ENCODE data around the gene MLF2. TPM values are rescaled to one million over a fixed set of nuclear protein-coding genes. Genes with fewer than 3 reads are reported as not detected.

Gene MLF2
- total and polyA plus RNA-seq, 9 of the 15 experiments (the other 6 are each of a cell fraction or from before 2014, with no cell fraction given) = 11.4 to 190 (median 139) TPM

- POLR2A ChIA-PET = interaction anchor here (0.7 to 2.4 kb wide), 7 partner anchors 9 to 118 kb away, joined by 3 to 10 read pairs (median 5); partner anchors contain the start of gene ZNF384
- H4K20me1 ChIP-seq (replicated peaks; ENCODE audit: control insufficient read depth, insufficient read depth, low read length) = peaks cover 5% of the 10 kb centered on the region; the same call in 1 of the 2 replicates
- H3K36me3 ChIP-seq (ENCODE audit: control insufficient read depth, insufficient read depth, low read length) = peaks cover 27% of the 10 kb centered on the region; the same call in 2 of the 3 replicates
- H3K4me1 ChIP-seq (replicated peaks in 1 of 2; ENCODE audit: control insufficient read depth in 2 of 2, insufficient read depth in 2 of 2, low read length in 2 of 2) = peaks cover 17 to 29% of the 10 kb centered on the region in 2 experiments
- no peak for TF ChIP-seq ZNF354B (CRISPR knock-in tag; IDR thresholded peaks at IDR 0.05)
- TF ChIP-seq SPI1 (IDR thresholded peaks at IDR 0.05; ENCODE audit: borderline replicate concordance, low read depth, low read length) = peak; percentile 35; the same call in 1 of the 2 replicates
- peaks cover 31% of the 10 kb centered on the region for H3K79me2 ChIP-seq (ENCODE audit: control insufficient read depth, insufficient read depth, low read length)
- no peak overlapping the region for H2AFZ ChIP-seq (ENCODE audit: low read depth, low read length)
- H3K27me3 ChIP-seq (ENCODE audit: control insufficient read depth in 2 of 2, insufficient read depth in 2 of 2, low read length in 2 of 2) = no peaks in the 10 kb centered on the region
- H3K9ac ChIP-seq (ENCODE audit: insufficient read depth in 1 of 2, low read depth in 2 of 2, low read length in 2 of 2) = peak overlapping the region in 1 of 2 experiments; percentile 23; a peak in 1 of 4 replicates
- H3K4me3 ChIP-seq = no peak overlapping the region
- in situ Hi-C loops (cut with MboI) (no loop called here), intact Hi-C loops (cut with micrococcal nuclease) (no loop called here)
- no TSS peak for BruUV-seq (replicated peaks)
- FAIRE-seq (no peak), DNase-seq (ENCODE audit: extremely low read depth in 1 of 4, low spot score in 3 of 4) (no peak), ATAC-seq (no peak)
- H3K9me3 ChIP-seq (replicated peaks; ENCODE audit: control insufficient read depth, insufficient read depth, low read depth, low read length) = no peaks in the 10 kb centered on the region
- H3K27ac ChIP-seq (ENCODE audit: extremely low read depth, low read depth, low read length) = no peak overlapping the region
- 95% methylated on average over 2 of the region's 2 CpGs for WGBS (ENCODE audit: insufficient coverage, low coverage, missing lambda C conversion rate)
- CTCF ChIA-PET (ENCODE audit: low intra/inter-chr PET ratio) = interaction anchor here (1.1 to 2.1 kb wide), 5 partner anchors 22 to 82 kb away, joined by 3 to 24 read pairs (median 6); no protein-coding TSS in a partner anchor
- no peak overlapping the region for H3K4me2 ChIP-seq (ENCODE audit: insufficient read depth, low read length)
- H3K9me1 ChIP-seq (ENCODE audit: control insufficient read depth, insufficient read depth, low read length) = peaks cover 3% of the 10 kb centered on the region
Measured at GRCh38 chr12:6754411-6754810, 1.5 kb upstream of the MLF2 start.

GRCh38 chr12:6753772-6754356 is 923 bp upstream of the MLF2 start:
- CTCF ChIA-PET (ENCODE audit: low intra/inter-chr PET ratio) = interaction anchor here (0.8 to 2.1 kb wide), 5 partner anchors 25 to 82 kb away, joined by 3 to 24 read pairs (median 6); no protein-coding TSS in a partner anchor
- no TSS peak for BruUV-seq (replicated peaks)
- Histone ChIP-seq H3K4me2 (ENCODE audit: insufficient read depth, low read length) (peak overlapping the region; percentile 61), H3K4me3 (peak overlapping the region; percentile 99; the same call in 1 of the 2 replicates), H3K4me1 (replicated peaks in 1 of 2; ENCODE audit: control insufficient read depth in 2 of 2, insufficient read depth in 2 of 2, low read length in 2 of 2) (peaks cover 18 to 29% of the 10 kb centered on the region in 2 experiments), H3K9ac (ENCODE audit: insufficient read depth in 1 of 2, low read depth in 2 of 2, low read length in 2 of 2) (peak overlapping the region in 1 of 2 experiments; percentile 23; a peak in 3 of 4 replicates), H4K20me1 (replicated peaks; ENCODE audit: control insufficient read depth, insufficient read depth, low read length) (peaks cover 5% of the 10 kb centered on the region; the same call in 1 of the 2 replicates), H3K36me3 (ENCODE audit: control insufficient read depth, insufficient read depth, low read length) (peaks cover 32% of the 10 kb centered on the region; the same call in 2 of the 3 replicates), H3K79me2 (ENCODE audit: control insufficient read depth, insufficient read depth, low read length) (peaks cover 31% of the 10 kb centered on the region), H2AFZ (ENCODE audit: low read depth, low read length) (peak overlapping the region; percentile 83), H3K27me3 (ENCODE audit: control insufficient read depth in 2 of 2, insufficient read depth in 2 of 2, low read length in 2 of 2) (no peaks in the 10 kb centered on the region), H3K27ac (ENCODE audit: extremely low read depth, low read depth, low read length) (peak overlapping the region; percentile 99; the same call in 2 of the 3 replicates), H3K9me1 (ENCODE audit: control insufficient read depth, insufficient read depth, low read length) (peaks cover 3% of the 10 kb centered on the region), H3K9me3 (replicated peaks; ENCODE audit: control insufficient read depth, insufficient read depth, low read depth, low read length) (no peaks in the 10 kb centered on the region)
- in situ Hi-C loops (cut with MboI) (no loop called here), intact Hi-C loops (cut with micrococcal nuclease) (loop anchor here (1.0 kb wide), 3 partner anchors 14 to 71 kb away; no protein-coding TSS in a partner anchor)
- ATAC-seq (no peak; the same call in 2 of the 3 replicates), DNase-seq (ENCODE audit: extremely low read depth in 1 of 4, low spot score in 3 of 4) (peak in 1 of 4 experiments; percentile 44), FAIRE-seq (no peak)
- 0% methylated on average over 6 of the region's 7 CpGs for WGBS (ENCODE audit: insufficient coverage, low coverage, missing lambda C conversion rate)
- POLR2A ChIA-PET = interaction anchor here (0.7 to 2.4 kb wide), 9 partner anchors 10 to 119 kb away, joined by 3 to 10 read pairs (median 5); partner anchors contain the start of genes GPR162 and ZNF384
- TF ChIP-seq REST (IDR thresholded peaks at IDR 0.05; ENCODE audit: borderline replicate concordance) (peak; percentile 94), REST (CRISPR knock-in tag; IDR thresholded peaks at IDR 0.05; ENCODE audit: low read depth) (no peak), XRCC5 (IDR thresholded peaks at IDR 0.05; ENCODE audit: low read depth, low read length) (0 out of 2 replicates have a peak, but pooled peaks have one; percentile 17), ELF4 (CRISPR knock-in tag; IDR thresholded peaks at IDR 0.05) (no peak)

Measured in K562 (cell line).